NCI-H2196 treated with DMSO at 0.1 percent for 48 hours (cell line): Measurements from ENCODE around the gene CTAG1B.
"Not testable (repeated sequence)": the region's sequence is repeated elsewhere in the genome, so short reads cannot be mapped to it uniquely, and the experiment has no call there.

Source experiments
- DNase-seq: peaks from one replicate; lab custom pipeline; 2025; ENCODE audit not compliant: unreplicated experiment; lab: John Stamatoyannopoulos, UW

The CTAG1B gene

DNA sequence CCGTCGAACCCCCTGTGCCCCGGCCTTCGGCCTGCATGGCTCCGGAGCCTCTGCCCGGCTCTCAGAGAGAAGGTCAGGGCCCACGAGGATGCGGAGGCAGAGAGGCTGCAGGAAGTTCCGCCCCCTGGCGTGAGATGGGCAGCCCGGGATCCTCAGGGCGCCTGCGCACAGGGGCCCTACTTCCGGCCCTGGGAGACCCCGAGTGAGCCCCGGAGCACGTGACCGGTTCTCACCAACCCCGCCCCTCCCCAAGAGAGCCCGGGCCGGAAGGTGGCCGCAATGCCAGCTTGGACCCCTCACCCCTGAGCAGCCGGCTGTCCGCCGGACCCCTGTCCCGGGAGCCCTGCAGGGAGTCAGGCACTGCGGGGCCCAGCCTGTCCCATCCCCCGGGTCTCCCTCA, at the start of gene CTAG1B:
CTAG1B (minus strand) TSS at position 101 of the 400 bp plus-strand sequence; CDS start at position 37, 64 bp downstream.
- DNase-seq = not testable (repeated sequence)

DNA sequence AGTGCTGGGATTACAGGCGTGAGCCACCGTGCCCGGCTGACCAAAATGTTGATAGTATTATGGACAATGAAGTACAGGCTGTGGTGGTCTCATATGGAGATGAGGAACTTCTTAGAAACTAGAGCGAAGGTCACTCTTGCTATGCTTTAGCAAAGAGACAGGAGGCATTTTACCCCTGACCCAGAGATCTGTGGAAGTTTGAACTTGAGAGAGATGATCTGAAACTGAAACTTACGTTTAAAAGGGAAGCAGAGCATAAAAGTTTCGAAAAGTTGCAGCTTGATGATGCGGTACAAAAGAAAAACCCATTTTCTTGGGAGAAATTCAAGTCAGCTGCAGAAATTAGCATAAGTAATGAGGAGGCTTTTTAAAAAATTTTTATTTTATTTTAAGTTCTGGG, 42.8 kb upstream of the CTAG1B start:
- DNase-seq = no peak

DNA sequence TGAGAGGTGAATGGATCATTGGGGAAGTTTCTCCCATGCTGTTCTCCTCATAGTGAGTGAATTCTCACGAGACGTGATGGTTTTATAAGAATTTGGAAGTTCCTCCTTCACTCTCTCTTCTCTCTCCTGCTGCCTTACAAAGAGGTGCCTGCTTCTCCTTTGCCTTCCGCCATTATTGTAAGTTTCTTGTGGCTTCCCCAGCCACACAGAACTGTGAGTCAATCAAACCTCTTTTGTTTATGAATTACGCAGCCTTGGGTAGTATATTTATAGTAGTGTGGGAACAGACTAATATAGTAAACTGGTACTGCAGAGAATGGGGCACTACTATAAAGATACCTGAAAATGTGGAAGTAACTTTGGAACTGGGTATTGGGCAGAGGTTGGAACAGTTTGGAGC, 42.1 kb upstream of the CTAG1B start:
- no peak for DNase-seq

DNA sequence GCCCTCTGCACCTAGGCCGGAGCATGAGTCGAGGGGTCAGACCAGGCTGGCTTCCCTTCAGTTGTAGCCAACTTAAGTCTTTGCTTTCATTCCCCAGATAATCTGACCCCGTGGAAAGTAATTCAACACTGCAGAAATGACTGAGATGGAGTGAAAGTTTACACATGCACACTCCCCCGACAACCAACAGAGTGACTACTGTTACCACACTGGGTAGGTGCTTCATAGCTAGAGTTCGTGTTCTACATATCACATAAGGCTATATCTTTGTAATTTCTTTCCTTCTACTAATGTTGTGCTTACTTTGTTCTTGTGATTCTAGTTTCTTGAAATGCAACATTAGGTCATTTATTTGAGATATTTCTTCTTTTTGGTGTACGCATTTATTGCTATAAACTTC, 41.5 kb upstream of the CTAG1B start:
- DNase-seq = no peak

DNA sequence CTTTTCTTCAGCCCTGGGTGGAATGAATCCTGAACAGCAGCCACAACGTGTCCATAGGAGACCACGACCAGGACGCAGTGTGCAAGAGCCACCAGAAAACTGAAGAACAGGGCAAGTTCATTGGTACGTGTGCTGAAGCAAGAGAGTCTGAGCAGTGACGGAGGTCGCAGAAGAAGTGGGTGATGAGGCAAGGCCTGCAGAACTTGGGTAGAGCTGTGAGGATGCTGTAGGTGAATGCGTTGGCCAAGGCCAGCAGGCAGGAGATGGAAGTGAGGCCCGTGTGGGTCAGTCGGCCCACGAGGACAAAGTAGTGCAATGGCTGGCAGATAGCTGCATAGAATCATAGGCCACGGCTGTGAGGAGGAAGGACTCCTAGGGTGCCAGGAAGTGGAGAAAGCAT, 39.9 kb upstream of the CTAG1B start:
- no peak for DNase-seq

DNA sequence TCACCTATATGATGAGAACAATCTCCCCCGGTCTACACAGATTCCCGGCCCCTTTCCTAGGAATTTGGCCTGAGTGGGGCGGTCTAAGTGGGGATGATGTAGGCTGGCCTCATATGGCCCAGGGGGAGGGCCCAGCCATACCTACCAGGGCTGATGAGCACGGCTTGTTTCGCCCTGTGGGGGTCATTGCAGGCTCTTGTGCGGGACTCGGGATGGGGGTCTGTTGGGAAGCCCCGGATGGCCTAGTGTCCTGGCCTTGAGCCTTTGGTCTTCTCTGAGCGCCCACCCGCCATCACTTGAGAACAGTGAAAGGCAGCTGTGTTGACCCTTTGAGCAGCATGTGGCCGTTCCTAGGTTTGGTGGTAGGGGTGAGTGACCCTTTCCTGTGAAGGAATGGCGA, 39.1 kb upstream of the CTAG1B start:
- no peak for DNase-seq

DNA sequence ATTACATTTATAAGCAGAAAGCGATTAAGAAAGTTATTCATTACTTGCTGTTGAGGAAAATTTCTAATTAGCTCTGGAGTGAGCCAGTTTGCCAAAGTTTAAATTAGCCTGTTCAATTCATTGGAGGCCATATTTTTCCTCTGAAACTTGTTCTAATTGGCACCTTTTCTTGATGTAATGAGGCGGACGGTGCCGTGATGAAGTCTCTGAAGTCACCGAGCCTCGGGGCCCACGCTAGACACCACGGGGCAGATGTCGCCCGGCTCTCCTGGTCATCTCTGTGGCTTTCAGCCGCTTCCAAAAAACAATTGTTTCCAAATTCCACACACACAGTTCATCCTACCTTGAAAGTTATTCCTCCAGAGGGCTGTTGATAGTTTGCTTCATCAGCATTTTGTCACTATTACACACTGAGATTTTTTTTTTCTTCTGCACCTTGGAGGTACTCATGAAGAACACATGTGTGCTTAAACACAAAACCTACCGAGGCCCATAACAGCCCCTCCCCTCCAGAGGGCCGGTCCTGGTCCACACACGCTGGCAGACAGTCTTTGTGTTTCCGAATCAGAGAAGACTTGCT, 38.2 kb upstream of the CTAG1B start:
- no peak for DNase-seq

DNA sequence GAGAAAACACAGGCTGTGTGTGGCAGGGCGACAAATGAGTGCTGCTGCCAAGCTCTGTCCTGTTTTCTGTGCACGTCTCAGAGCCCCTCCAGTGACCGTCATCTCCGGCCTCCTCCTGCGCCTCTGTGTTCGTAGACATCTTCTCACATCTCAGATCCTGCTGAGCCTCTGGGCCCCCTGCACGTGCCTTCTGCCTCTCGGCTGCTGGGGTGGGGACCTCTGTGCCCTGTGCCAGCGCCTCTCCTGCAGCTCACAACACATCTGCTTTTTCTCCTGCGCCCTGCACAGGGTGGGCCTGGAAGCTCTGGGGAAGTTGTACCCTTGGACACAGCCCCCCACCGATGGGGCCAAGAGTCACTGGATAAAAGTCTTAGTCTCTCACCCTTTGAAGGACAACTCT, 36.7 kb upstream of the CTAG1B start:
- no peak for DNase-seq

DNA sequence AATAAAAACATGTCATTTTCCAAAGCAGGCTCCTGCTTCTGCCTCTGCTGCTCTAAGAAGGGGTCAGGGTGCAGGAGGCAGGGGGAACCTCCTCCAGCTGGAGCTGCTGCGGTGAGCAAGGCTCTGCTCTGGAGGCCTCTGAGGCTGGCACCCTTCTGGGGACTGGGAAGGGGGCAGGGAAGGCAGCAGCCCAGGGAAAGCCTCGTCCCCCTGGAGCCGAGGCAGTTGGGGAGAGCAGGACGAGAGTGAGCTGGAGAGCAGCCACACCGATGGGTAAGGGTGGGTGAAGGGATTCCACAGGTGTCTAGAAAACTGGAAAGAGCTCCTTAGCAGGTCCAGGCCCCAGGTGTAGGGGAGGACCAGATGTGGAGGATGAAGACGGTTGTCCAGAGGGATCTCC, 36.3 kb upstream of the CTAG1B start:
- DNase-seq = no peak

DNA sequence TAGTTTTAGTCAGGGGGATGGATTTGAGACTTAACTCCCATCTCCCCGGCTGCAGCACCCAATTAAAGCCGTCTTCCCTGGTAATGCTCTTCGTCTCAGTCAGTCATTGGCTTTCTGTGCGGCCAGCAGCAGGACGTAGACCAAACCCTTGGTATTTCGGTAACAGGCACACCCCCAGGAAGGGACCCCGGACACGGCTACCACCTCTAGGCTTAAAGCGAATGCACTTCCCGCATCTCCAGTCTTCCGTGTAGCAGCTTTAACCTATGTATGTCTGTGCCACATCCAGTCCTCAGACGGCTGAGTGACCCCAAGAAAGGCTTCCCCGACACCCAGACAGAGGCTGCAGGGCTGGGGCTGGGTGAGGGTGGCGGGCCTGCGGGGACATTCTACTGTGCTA, 35.8 kb upstream of the CTAG1B start:
- no peak for DNase-seq

DNA sequence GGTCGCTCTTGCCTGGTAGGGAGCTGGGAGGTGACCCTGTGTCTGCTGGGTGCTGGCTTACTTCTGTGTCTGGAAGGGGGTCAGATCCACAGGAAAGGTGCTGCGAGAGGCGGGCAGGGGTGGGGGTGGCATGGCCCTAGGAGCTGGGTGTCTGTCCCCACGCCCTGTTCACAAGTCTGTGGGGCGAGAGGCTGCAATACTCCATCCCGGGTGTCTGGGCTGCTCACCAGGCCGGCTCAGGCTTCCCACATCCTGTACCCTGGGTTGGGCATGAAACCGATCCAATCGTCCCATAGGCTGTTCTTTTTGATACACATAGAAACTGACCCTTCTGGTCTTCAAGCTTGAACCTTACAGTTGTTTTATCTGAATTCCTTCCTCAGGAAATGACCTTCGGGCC, 35.3 kb upstream of the CTAG1B start:
- DNase-seq = no peak

DNA sequence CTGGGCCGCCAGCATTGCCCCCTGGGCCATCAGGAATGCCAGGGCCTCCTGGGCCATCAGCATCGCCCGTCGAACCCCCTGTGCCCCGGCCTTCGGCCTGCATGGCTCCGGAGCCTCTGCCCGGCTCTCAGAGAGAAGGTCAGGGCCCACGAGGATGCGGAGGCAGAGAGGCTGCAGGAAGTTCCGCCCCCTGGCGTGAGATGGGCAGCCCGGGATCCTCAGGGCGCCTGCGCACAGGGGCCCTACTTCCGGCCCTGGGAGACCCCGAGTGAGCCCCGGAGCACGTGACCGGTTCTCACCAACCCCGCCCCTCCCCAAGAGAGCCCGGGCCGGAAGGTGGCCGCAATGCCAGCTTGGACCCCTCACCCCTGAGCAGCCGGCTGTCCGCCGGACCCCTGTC, 34.3 kb upstream of the CTAG1B start, which contains the start of gene CTAG2:
CTAG2 (minus strand) TSS at position 167 of the 400 bp plus-strand sequence; CDS start at position 103, 64 bp downstream.
- DNase-seq = not testable (repeated sequence)

DNA sequence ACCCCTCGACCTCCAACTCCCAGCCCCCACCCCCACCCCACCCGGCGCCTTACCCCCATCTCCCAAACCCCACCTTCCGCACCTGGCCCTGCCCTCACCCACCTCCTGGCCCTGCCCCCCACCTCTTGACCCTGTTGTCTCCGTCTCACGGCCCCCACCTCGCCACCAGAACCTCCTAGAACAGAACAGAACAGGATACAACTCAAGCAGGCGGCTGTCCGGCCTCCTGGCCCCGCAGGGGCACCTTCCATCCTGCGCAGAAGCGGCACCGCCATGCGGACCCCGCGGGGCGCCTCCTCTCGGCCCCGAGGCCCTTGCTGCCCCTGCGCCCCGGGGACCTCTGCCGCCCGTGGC, 33.9 kb upstream of the CTAG1B start:
- no peak for DNase-seq

DNA sequence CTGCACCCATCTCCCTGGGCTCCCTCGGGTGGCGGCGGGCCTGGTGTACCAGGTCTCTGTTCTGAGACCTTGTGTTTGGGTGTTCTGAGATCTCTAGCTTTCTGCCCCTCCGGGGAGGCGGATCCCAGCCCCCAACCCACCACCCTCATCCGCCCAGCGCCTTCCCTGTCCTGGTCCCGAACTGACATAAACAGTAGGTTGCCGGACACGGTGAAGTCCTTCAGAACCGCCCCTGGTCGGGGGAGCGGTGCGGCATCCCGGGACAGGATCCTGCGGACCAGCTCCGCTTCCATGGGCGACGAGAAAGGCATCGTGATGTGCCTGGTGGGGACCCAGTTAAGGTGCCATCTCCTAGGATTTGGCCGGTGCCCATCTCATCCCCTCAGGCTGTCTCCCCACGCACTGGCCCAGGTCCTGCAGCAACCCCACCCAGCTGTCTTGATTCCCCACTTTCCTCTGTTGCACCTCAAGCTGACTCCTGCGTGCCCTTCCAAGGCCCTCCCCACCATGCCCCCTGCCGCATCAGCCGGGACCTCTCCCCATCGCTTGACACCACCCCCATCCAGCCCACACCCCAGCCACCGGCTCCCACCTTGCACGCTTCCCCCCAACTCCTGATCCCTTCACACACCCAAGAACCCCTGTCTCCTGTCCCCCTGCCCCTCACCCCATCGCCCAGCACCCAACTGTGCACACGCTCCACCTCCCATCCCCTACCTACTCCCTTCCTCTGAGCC, 33.4 kb upstream of the CTAG1B start:
- no peak for DNase-seq

DNA sequence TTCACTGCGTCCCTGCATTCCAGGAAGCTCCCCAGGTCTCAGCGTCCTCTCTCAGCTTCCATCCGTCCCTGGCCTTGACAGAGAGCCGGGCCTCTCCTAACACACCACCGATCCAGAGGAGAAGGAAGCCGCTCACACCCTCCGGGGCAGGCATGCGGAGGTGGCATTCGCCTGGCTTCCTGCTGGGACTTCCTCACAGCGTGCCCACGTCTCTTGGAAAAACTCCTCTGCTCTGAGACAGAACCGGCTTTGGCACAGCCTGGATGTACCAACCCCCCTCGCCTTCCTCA, 31.1 kb upstream of the CTAG1B start:
- DNase-seq = no peak

DNA sequence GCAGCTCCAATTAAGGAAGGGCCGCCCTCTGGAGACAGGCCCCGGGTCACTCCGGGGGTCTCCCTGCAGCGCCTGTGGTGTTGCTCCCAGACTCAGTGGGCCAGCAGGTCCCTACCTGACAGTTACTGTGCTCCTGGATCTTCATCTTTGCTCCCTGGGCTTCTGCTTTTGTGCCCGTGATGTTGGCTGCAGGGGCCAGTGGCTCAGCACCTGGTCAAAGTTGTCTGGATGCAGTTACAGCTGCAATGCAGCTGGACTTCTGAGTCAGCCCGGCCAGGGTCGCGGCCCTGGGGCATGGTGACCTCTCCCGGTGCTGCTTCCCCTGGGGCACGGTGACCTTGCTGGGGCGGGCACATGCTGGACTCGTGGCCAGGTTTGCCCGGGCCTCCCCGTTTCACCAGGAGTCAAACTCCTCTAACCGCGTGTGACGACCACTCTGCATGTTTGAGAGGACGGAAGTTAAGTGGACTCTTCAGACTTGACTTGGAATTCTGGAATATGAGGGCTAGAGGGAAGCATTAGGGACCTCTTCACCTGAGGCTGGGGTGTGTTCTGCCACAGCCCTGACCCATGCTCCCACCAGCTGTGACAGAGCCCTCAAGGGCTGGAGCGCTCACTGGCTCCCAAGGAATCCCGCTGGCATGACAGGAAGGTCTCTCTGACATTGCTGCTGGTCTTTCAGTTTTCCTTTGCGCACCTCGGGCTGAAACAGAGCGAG, 30.6 kb upstream of the CTAG1B start:
- DNase-seq = no peak

DNA sequence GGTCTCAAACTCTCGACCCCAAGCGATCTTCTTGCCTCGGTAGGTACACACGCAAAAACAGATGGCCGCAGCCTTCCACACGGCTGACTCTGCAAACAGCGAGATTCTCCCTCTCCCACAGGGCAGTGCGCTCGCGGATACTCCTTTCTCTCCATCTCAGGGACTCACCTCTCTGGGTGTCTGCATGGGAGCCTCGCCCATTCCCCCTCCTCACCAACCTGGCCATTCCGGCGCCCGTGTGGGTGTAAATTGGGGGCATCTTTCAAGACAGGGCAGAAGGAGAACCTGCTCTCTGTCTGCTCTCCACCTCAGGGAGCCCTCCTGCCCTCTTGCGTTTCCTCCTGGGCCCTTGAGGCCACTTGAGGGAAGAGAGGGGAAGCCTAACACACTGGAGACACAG, 29.8 kb upstream of the CTAG1B start:
- DNase-seq = no peak

DNA sequence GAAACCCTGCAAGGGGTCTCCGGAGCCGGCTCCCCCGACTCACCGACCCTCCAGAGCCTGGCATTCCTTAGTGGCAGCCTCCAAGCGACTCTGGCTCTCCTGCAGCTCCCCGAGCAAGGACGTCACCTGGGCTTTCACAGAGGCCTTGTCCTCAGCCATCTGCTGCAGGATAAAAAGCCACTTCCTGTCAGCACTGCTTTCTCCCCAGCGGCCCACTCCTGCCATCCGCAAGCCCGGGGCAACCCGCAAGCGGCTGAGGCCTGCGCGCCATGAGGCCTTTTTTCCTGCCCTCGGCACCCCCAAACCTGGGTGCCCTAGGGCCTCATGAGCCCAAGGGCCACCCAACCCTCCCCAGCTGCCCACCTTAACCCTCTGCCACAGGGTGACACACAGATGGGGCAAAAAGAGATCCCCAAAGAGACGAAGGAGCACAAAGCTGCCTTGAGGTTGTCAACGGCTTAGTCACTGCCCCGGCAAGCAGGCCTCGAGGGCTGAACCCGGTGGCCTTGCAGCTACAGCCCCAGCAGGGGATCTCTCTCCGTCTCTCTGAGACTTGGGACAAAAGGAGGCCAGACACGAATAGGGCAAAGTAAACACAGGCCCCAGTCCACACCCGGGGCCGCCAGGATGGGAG, 26.8 kb upstream of the CTAG1B start:
- DNase-seq = not testable (repeated sequence)

DNA sequence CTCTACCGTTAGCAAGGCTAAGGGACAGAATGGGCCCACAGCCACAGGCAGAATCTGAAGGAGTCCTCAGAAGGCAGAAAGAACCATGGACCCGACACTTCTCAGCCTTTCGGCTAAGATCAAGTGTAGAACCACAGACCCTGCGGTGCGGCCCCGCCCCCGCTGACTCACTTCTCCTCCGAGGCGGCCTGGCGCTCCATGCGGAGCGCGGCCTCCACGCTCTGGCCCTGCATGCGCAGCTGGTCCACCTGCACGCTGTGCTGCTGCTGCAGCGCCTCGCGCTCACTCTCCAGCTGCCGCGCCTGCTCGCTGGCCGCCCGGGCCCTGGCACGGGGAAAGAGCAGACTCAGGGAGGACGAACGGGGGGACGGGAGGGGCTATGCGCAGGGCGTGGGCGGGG, 24.6 kb upstream of the CTAG1B start:
- DNase-seq = not testable (repeated sequence)

DNA sequence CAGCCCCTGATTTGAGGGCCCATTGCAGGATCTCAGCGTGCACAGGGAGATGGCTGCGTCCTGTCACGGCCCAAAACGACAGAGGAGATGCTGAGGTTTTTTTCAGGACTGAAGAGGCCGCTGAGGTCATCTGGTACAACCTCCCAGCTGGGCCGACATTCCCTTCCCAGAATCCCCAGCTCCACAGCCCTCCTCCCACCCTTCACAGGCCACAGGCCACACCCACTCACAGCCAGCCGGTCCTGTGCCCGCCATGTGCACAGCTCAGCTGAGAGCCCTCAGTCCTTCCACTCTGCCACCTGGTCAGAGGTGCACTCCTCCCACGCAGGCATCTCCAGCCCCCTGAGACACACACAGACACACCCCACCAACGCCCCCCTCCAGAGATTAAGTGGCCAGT, 22.7 kb upstream of the CTAG1B start:
- DNase-seq = not testable (repeated sequence)

DNA sequence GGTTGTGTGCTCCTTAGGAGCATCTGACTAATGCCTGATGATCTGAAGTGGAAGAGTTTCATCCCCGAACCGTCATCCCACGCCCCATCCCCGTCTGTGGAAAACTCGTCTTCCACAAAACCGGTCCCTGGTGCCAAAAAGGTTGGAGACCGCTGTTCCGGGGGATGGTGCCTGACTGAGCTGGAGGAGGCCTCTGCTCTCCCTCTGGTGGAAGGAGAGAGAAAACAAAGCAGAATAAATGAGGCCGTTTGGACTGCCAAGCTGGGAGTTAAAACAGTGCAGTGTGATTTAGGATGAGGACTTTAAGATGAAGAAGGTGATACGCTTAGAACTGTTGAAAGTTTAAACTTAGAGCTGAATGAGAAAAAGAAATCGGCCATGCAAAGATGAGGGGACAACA, 14.6 kb upstream of the CTAG1B start:
- DNase-seq = not testable (repeated sequence)

DNA sequence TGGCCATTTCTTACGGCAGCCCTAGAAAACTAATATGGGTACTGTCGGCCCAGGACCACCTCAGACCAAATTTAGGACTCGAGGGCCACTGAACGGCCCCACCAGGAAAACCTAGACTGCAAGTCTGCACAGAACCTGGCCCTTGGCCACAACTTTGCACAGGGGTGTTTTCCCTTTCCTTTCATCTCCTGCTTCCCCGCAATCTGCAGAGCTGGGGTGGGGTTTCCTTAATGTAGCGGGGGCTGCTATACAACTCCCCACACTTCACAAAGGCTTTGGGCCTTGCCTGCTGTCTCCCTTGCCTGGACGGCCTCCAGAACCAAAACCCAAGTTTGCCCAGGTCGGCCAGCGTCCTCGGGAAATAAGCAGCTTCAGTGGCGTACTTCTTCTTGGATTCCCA, 11.9 kb upstream of the CTAG1B start:
- not testable (repeated sequence) for DNase-seq
